ENCODE data around the gene DUSP7.

DUSP7 gene

GRCh38 chr3:52039846-52040245, 16.5 kb downstream of the DUSP7 start:
- DNase-seq (ENCODE audit: low spot score), result no peak
- Histone ChIP-seq H3K27ac (peak overlapping the region; percentile 27 to 72), H3K4me3 (peak overlapping the region; percentile 6)
- TF ChIP-seq, protein P1, sequence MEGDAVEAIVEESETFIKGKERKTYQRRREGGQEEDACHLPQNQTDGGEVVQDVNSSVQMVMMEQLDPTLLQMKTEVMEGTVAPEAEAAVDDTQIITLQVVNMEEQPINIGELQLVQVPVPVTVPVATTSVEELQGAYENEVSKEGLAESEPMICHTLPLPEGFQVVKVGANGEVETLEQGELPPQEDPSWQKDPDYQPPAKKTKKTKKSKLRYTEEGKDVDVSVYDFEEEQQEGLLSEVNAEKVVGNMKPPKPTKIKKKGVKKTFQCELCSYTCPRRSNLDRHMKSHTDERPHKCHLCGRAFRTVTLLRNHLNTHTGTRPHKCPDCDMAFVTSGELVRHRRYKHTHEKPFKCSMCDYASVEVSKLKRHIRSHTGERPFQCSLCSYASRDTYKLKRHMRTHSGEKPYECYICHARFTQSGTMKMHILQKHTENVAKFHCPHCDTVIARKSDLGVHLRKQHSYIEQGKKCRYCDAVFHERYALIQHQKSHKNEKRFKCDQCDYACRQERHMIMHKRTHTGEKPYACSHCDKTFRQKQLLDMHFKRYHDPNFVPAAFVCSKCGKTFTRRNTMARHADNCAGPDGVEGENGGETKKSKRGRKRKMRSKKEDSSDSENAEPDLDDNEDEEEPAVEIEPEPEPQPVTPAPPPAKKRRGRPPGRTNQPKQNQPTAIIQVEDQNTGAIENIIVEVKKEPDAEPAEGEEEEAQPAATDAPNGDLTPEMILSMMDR (IDR thresholded peaks at IDR 0.05), result no peak

DNA sequence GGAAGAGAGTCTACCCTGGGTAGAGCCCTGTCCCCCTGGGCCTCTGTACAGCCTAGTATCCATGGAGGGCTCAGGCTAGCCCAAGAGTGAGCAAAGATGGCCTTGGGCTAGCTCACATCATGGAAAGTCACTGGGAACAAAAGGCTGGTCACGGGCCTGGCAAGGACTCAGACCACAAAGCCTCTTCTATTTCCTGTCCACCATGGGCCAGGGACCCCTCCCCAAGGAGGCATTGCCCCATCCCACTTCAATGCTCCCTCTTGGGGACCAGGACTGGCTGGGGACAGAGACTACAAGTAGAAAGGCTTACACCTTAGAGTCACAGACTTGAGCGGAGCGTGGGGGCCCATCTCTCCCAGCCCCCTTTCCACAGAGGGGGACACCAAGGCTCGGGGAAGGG, 16.9 kb downstream of the DUSP7 start:
- Histone ChIP-seq H3K4me3 (peak overlapping the region; percentile 6), H3K27ac (peak overlapping the region; percentile 27 to 72)

DNA sequence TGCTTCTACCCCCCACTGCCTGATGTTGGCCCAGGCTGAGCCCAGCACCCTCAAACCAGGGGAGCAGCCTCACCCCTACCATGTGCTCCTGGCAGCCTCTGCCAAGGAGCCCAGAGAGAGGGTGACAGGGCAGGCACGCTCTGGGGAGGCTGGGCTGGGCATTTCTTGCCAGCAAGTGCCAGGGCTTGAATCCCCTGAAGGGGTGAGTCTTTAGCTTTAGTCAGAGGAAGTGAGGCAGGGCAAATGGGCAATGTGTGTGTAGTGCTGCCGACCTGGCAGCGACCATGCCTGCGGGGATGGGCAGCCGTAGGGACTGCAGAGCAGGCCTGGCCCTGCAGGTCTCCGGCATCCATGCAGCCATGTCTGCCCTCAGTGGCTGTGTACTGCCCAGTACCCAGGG, 18.1 kb downstream of the DUSP7 start:
- no peak for DNase-seq (ENCODE audit: low spot score)
- no peak overlapping the region for H3K4me3 ChIP-seq
- TF ChIP-seq, protein P1 (IDR thresholded peaks at IDR 0.05), result no peak
- no peak overlapping the region for H3K27ac ChIP-seq

More for the DNA sequence above, 16.9 kb downstream of the DUSP7 start:
- TF ChIP-seq, protein P1 (IDR thresholded peaks at IDR 0.05), result no peak
- DNase-seq (ENCODE audit: low spot score), result no peak

- no peak for DNase-seq (ENCODE audit: low spot score)
- TF ChIP-seq, protein P1 (IDR thresholded peaks at IDR 0.05), result no peak
- H3K4me3 ChIP-seq, result no peak overlapping the region
- no peak overlapping the region for H3K27ac ChIP-seq
Observed at GRCh38 chr3:52037291-52037690, 19.1 kb downstream of the DUSP7 start.

DNA sequence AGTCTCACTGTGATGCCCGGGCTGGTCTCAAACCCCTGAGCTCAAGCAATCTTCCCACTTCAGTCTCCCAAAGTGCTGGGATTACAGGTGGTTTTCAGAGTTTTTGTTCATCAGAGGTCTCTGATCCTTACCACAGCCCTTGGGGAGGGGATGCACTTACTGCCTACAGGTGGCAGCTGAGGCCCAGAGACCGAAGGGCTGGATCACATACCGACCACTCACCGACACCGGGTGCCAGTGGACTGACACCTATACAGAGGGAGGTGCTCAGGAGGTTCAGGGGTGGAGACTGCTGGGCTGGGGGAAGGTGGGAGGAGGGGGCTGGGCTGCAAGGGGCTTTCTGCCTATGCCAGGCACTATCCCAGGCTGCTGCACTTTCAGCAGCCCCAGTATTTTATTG, 19.5 kb downstream of the DUSP7 start:
- Histone ChIP-seq H3K4me3 (no peak overlapping the region), H3K27ac (no peak overlapping the region)
- TF ChIP-seq, protein P1 (IDR thresholded peaks at IDR 0.05), result no peak
- DNase-seq (ENCODE audit: low spot score), result no peak

GRCh38 chr3:52036222-52036694, 20.1 kb downstream of the DUSP7 start:
- TF ChIP-seq, protein P1 (IDR thresholded peaks at IDR 0.05), result no peak
- H3K27ac ChIP-seq, result no peak overlapping the region
- no peak for DNase-seq (ENCODE audit: low spot score)

GRCh38 chr3:52034651-52035050, 21.7 kb downstream of the DUSP7 start:
- H3K27ac ChIP-seq, result no peak overlapping the region
- no peak overlapping the region for H3K4me3 ChIP-seq
- TF ChIP-seq, protein P1 (IDR thresholded peaks at IDR 0.05), result no peak
- no peak for DNase-seq (ENCODE audit: low spot score)

More at GRCh38 chr3:52036222-52036694, 20.1 kb downstream of the DUSP7 start:
- H3K4me3 ChIP-seq, result no peak overlapping the region

Measured in coronary artery (tissue), 2 donors.